Kidney epithelial cell (primary cell): Measurements from ENCODE around the gene METTL22. TPM values are rescaled to one million over a fixed set of nuclear protein-coding genes. Genes with fewer than 3 reads are reported as not detected.
A peak's percentile ranks its signal among the peaks of the same experiment; 100 is the strongest.
"Not testable (repeated sequence)": the region's sequence is repeated elsewhere in the genome, so short reads cannot be mapped to it uniquely, and the experiment has no call there.

Experiments used
- DNase-seq: peaks from one replicate; pipeline ENCODE4 v3.0.0-alpha.2; 2010; ENCODE audit warnings: low read depth
- H3K27me3 ChIP-seq: 2 replicates; pipeline ENCODE4 v1.6.0; 2011; ENCODE audit warnings: low read length; ENCODE audit not compliant: control insufficient read depth, insufficient read depth
- H3K36me3 ChIP-seq: 2 replicates; pipeline ENCODE4 v1.5.1; 2011; ENCODE audit warnings: low read length; ENCODE audit not compliant: control insufficient read depth, insufficient read depth
- H3K4me3 ChIP-seq: 2 replicates; pipeline ENCODE4 v1.5.1; 2011; ENCODE audit warnings: low read depth, mild to moderate bottlenecking, control low read depth, low read length
- CTCF ChIP-seq: IDR thresholded peaks from 2 replicates; pipeline ENCODE4 v1.5.1; 2011; ENCODE audit warnings: mild to moderate bottlenecking, moderate library complexity, low read length, control low read depth, inconsistent platforms; ENCODE audit not compliant: insufficient read depth, poor library complexity, severe bottlenecking
- total RNA-seq: library from RNA; depleted of rRNA; stranded (reverse); fragments of >200 nt; gene quantifications from 2 replicates; pipeline ENCODE4 v1.2.3, GENCODE V29; 2015

Gene METTL22
- total RNA-seq, 1 donor from 2014 or later: 24.5 TPM

DNA sequence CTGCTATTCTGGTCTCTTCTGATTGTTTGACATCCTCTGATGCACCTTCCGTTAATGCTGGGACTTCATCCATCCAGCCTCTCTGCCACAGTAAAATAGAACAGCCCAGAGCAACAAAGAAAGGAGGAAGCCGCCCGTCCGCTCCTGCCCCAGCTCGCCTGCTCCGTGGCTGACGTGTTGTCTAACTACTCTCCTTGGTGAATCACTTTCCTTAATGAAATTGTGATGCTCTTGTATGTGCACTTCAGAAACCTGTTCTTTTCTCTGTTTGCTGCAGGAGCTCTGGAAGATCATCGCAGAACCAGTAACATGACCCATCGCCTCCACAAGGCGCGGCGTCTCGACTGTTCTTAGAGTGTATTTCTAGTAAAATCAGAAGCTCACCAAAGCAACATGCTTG is 24.3 kb downstream of the METTL22 start:
- peaks cover 9% of the 10 kb centered on the region for H3K36me3 ChIP-seq
- DNase-seq: no peak
- H3K27me3 ChIP-seq: no peaks in the 10 kb centered on the region
- TF ChIP-seq CTCF: no peak
- H3K4me3 ChIP-seq: no peak overlapping the region

DNA sequence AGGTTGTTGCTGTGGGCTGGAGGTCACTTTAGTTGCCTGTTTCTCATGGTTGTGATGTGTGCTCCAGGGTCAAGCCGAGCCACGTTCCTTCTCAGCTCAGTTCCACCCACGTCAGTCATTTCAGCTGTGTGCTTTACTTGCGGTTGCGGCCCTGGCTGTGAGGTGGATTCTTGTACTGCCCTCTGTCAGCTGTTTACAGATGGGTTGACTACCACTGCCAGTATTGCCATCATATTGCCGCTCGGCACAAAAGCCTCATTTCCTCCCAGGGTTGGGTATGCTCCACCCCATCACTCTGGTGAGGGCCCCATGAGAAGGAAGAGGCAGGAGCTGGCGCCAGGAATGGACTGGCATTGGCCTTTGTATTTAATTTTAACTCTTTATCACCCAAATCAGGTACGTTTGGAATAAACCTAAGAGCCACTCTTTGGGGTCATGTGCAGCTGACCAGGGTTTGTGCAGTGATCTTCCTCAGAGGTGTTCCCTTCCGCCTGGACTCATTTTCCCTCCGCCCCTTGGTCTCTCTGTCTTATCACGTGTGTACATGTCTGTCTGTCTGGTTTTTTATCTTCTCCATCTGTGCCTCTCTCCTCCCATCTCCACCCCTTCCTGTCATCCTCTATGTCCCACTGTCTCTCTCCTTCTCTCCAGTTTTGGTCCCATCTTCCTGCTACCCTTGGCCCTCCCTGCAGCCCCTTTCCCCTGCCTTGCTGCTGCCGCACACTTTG is 25.0 kb downstream of the METTL22 start:
- peaks cover 9% of the 10 kb centered on the region for H3K36me3 ChIP-seq
- H3K27me3 ChIP-seq: no peaks in the 10 kb centered on the region
- no peak for TF ChIP-seq CTCF
- H3K4me3 ChIP-seq: no peak overlapping the region
- DNase-seq: no peak

GRCh38 chr16:8647721-8648318 is 26.3 kb downstream of the METTL22 start:
- Histone ChIP-seq H3K27me3 (no peaks in the 10 kb centered on the region), H3K4me3 (no peak overlapping the region), H3K36me3 (peaks cover 7% of the 10 kb centered on the region)
- no peak for TF ChIP-seq CTCF
- DNase-seq: no peak

DNA sequence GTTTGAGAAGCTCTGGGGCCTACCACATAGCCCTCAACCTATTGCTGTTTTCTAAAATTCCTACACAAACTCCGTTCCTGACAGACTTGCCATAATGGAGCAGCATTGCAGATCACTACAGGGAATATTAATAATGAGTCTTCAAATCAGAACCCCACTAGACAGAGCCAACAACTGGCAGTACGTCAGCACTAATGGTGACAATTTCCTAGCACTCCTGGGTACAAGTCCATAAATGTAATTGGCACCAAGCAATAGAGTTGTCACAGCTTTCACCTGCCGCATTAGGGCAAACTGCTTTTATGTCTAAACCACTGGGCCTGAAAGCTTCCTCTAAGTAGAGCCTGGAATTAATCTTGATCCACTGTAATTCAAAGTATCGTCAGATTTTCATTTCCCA is 27.4 kb downstream of the METTL22 start:
- Histone ChIP-seq H3K36me3 (peaks cover 7% of the 10 kb centered on the region), H3K4me3 (no peak overlapping the region), H3K27me3 (no peaks in the 10 kb centered on the region)
- DNase-seq: no peak
- TF ChIP-seq CTCF: no peak

- no peak for TF ChIP-seq CTCF
- H3K36me3 ChIP-seq: peaks cover 2% of the 10 kb centered on the region
- no peaks in the 10 kb centered on the region for H3K27me3 ChIP-seq
- no peak overlapping the region for H3K4me3 ChIP-seq
- DNase-seq: no peak
Observed at GRCh38 chr16:8649829-8650554, 28.5 kb downstream of the METTL22 start.

GRCh38 chr16:8651958-8652357 is 30.5 kb downstream of the METTL22 start:
- H3K36me3 ChIP-seq, H3K4me3 ChIP-seq, DNase-seq, H3K27me3 ChIP-seq: not testable (repeated sequence)
- peak; percentile 44 for TF ChIP-seq CTCF
